NCI-H2107 (cell line): ENCODE data around the gene PTPN1.
"Not testable (repeated sequence)": the region's sequence is repeated elsewhere in the genome, so short reads cannot be mapped to it uniquely, and the experiment has no call there.

Source experiments
- DNase-seq: peaks from one replicate; lab custom pipeline; 2025; lab: John Stamatoyannopoulos, UW

Gene PTPN1

GRCh38 chr20:50481741-50482140 is 28.4 kb upstream of the PTPN1 start:
- DNase-seq, result no peak

- no peak for DNase-seq
Measured at GRCh38 chr20:50482396-50482981, 27.7 kb upstream of the PTPN1 start.

GRCh38 chr20:50484271-50484976 is 25.8 kb upstream of the PTPN1 start:
- no peak for DNase-seq

- no peak for DNase-seq
Measured at GRCh38 chr20:50487397-50487796, 22.8 kb upstream of the PTPN1 start.

GRCh38 chr20:50488236-50488806 is 21.9 kb upstream of the PTPN1 start:
- DNase-seq, result no peak

- no peak for DNase-seq
Measured at GRCh38 chr20:50491168-50491567, 19.0 kb upstream of the PTPN1 start.

GRCh38 chr20:50491926-50492634 is 18.1 kb upstream of the PTPN1 start:
- no peak for DNase-seq

GRCh38 chr20:50493881-50494253 is 16.3 kb upstream of the PTPN1 start:
- no peak for DNase-seq

- no peak for DNase-seq
Measured at GRCh38 chr20:50494428-50494827, 15.8 kb upstream of the PTPN1 start.

GRCh38 chr20:50496773-50497385 is 13.3 kb upstream of the PTPN1 start:
- no peak for DNase-seq

- no peak for DNase-seq
Measured at GRCh38 chr20:50498071-50498776, 12.0 kb upstream of the PTPN1 start.

- no peak for DNase-seq
Measured at GRCh38 chr20:50499938-50500337, 10.2 kb upstream of the PTPN1 start.

GRCh38 chr20:50501972-50502745 is 8.0 kb upstream of the PTPN1 start:
- no peak for DNase-seq

GRCh38 chr20:50504231-50504823 is 5.9 kb upstream of the PTPN1 start:
- DNase-seq, result no peak

- DNase-seq, result no peak
Measured at GRCh38 chr20:50506270-50506579, 4.0 kb upstream of the PTPN1 start.

- not testable (repeated sequence) for DNase-seq
Measured at GRCh38 chr20:50507745-50508144, 2.4 kb upstream of the PTPN1 start.

GRCh38 chr20:50508171-50508755 is 1.9 kb upstream of the PTPN1 start:
- DNase-seq, result no peak

- DNase-seq, result no peak
Measured at GRCh38 chr20:50510706-50511542, 741 bp downstream of the PTPN1 start.

GRCh38 chr20:50512323-50512722 is 2.1 kb downstream of the PTPN1 start:
- DNase-seq, result no peak
